HG02571 (cell line): ENCODE data around the gene RFK.
"Not testable (repeated sequence)": the region's sequence is repeated elsewhere in the genome, so short reads cannot be mapped to it uniquely, and the experiment has no call there.

Experiments used
- ATAC-seq: cut with Tn5 transposase; IDR thresholded peaks from one replicate; pipeline ENCODE4 v1.9.1; 2021; ENCODE audit warnings: mild to moderate bottlenecking, moderate library complexity; ENCODE audit not compliant: unreplicated experiment

The RFK gene

GRCh38 chr9:76372336-76372735, 21.9 kb downstream of the RFK start:
- ATAC-seq, result no peak

GRCh38 chr9:76371901-76372300, 22.3 kb downstream of the RFK start:
- no peak for ATAC-seq

GRCh38 chr9:76370396-76371023, 23.7 kb downstream of the RFK start:
- no peak for ATAC-seq

GRCh38 chr9:76369583-76369982, 24.6 kb downstream of the RFK start:
- no peak for ATAC-seq

- no peak for ATAC-seq
Measured at GRCh38 chr9:76366275-76366674, 28.0 kb downstream of the RFK start.

- ATAC-seq, result no peak
Measured at GRCh38 chr9:76365028-76365427, 29.2 kb downstream of the RFK start.

GRCh38 chr9:76363032-76363395, 31.2 kb downstream of the RFK start:
- ATAC-seq, result no peak

- ATAC-seq, result not testable (repeated sequence)
Measured at GRCh38 chr9:76362332-76363031, 31.7 kb downstream of the RFK start.

- ATAC-seq, result no peak
Measured at GRCh38 chr9:76359766-76360165, 34.5 kb downstream of the RFK start.

GRCh38 chr9:76359365-76359764, 34.9 kb downstream of the RFK start:
- ATAC-seq, result no peak

- no peak for ATAC-seq
Measured at GRCh38 chr9:76358628-76359280, 35.5 kb downstream of the RFK start.

- no peak for ATAC-seq
Measured at GRCh38 chr9:76357555-76357954, 36.7 kb downstream of the RFK start.

- ATAC-seq, result no peak
Measured at GRCh38 chr9:76355886-76356285, 38.3 kb downstream of the RFK start.

GRCh38 chr9:76354221-76354620, 40.0 kb downstream of the RFK start:
- ATAC-seq, result no peak

- no peak for ATAC-seq
Measured at GRCh38 chr9:76353280-76353679, 40.9 kb downstream of the RFK start.

GRCh38 chr9:76352026-76352620, 42.1 kb downstream of the RFK start:
- ATAC-seq, result no peak

GRCh38 chr9:76351006-76351405, 43.2 kb downstream of the RFK start:
- ATAC-seq, result no peak

GRCh38 chr9:76349865-76350264, 44.4 kb downstream of the RFK start:
- no peak for ATAC-seq

- ATAC-seq, result no peak
Measured at GRCh38 chr9:76342858-76343257, 51.4 kb downstream of the RFK start.

GRCh38 chr9:76342201-76342600, 52.0 kb downstream of the RFK start:
- no peak for ATAC-seq

GRCh38 chr9:76341616-76342015, 52.6 kb downstream of the RFK start:
- no peak for ATAC-seq

GRCh38 chr9:76338418-76338817, 55.8 kb downstream of the RFK start:
- no peak for ATAC-seq
